HG02973 (cell line): ENCODE data around the gene POC5.

ENCODE experiments used
- ATAC-seq: cut with Tn5 transposase; IDR thresholded peaks from one replicate; pipeline ENCODE4 v1.9.1; 2021; ENCODE audit warnings: moderate library complexity; ENCODE audit not compliant: unreplicated experiment

POC5 gene

GRCh38 chr5:75662061-75662460, 55.2 kb downstream of the POC5 start:
- ATAC-seq, result no peak

GRCh38 chr5:75660678-75661465, 56.4 kb downstream of the POC5 start:
- no peak for ATAC-seq

- ATAC-seq, result no peak
Measured at GRCh38 chr5:75659791-75660450, 57.3 kb downstream of the POC5 start.

- no peak for ATAC-seq
Measured at GRCh38 chr5:75656311-75657003, 60.8 kb downstream of the POC5 start.

- no peak for ATAC-seq
Measured at GRCh38 chr5:75654693-75655295, 62.4 kb downstream of the POC5 start.

GRCh38 chr5:75653521-75653920, 63.7 kb downstream of the POC5 start:
- ATAC-seq, result no peak

- no peak for ATAC-seq
Measured at GRCh38 chr5:75651575-75652238, 65.5 kb downstream of the POC5 start.

- no peak for ATAC-seq
Measured at GRCh38 chr5:75648712-75649111, 68.5 kb downstream of the POC5 start.

- no peak for ATAC-seq
Measured at GRCh38 chr5:75640826-75641225, 76.4 kb downstream of the POC5 start.

- no peak for ATAC-seq
Measured at GRCh38 chr5:75640395-75640794, 76.8 kb downstream of the POC5 start.

- ATAC-seq, result no peak
Measured at GRCh38 chr5:75639535-75640311, 77.5 kb downstream of the POC5 start.

- no peak for ATAC-seq
Measured at GRCh38 chr5:75637949-75638348, 79.3 kb downstream of the POC5 start.

GRCh38 chr5:75632321-75632720, 84.9 kb downstream of the POC5 start:
- ATAC-seq, result no peak

- ATAC-seq, result no peak
Measured at GRCh38 chr5:75630875-75631274, 86.4 kb downstream of the POC5 start.

- no peak for ATAC-seq
Measured at GRCh38 chr5:75627801-75628200, 89.4 kb downstream of the POC5 start.

GRCh38 chr5:75626959-75627358, 90.3 kb downstream of the POC5 start:
- no peak for ATAC-seq
